ENCODE measurements around the gene PLEKHJ1.
A peak's percentile ranks its signal among the peaks of the same experiment; 100 is the strongest.

DNA sequence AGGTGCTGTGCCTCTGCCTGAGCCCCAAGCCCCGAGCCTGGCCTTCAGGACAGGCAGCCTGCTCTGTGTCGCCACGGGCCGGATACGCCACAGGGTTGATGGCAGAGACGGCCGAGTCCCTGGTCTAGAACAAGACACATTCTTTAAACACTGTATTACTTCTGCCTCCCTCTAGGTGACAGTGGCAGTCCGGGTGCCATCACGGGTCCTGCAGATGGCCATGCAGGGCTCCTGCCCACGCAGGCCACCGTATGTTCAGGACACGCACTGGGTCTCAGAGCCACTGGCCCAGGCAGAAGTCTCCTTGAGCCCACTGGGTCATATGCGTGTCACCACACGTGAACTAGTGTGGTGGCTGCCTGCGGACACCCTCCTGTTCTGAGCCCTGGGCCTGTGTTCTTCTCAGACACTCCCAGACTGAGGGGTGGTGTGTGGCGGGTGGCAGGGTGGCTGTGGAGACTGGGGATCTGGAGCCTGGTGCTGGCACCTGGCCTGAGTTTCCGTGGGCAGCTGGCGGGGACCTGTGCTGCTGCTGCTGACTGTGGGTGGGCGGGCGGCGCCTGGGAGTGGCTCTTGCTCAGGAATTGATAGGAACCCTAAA is 4.4 kb downstream of the PLEKHJ1 start:
- TF ChIP-seq, protein P1, sequence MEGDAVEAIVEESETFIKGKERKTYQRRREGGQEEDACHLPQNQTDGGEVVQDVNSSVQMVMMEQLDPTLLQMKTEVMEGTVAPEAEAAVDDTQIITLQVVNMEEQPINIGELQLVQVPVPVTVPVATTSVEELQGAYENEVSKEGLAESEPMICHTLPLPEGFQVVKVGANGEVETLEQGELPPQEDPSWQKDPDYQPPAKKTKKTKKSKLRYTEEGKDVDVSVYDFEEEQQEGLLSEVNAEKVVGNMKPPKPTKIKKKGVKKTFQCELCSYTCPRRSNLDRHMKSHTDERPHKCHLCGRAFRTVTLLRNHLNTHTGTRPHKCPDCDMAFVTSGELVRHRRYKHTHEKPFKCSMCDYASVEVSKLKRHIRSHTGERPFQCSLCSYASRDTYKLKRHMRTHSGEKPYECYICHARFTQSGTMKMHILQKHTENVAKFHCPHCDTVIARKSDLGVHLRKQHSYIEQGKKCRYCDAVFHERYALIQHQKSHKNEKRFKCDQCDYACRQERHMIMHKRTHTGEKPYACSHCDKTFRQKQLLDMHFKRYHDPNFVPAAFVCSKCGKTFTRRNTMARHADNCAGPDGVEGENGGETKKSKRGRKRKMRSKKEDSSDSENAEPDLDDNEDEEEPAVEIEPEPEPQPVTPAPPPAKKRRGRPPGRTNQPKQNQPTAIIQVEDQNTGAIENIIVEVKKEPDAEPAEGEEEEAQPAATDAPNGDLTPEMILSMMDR (conservative IDR thresholded peaks at IDR 0.05; ENCODE audit: low read depth, low read length): peak; percentile 33
- no peak for TF ChIP-seq EZH2 (IDR thresholded peaks at IDR 0.05; ENCODE audit: borderline replicate concordance, low read depth, low read length, poor library complexity, severe bottlenecking)
